Hepatocyte (in vitro differentiated cells): ENCODE data around the gene CNIH3. TPM values are rescaled to one million over a fixed set of nuclear protein-coding genes. Genes with fewer than 3 reads are reported as not detected.

Experiments
- DNase-seq: peaks from one replicate; pipeline ENCODE4 v3.0.0-alpha.2; 2016; ENCODE audit warnings: low spot score
- H2AFZ ChIP-seq: fragments of 200-600 bp; sonication (generic); 2 replicates; pipeline ENCODE4 v1.6.0; 2016; ENCODE audit warnings: antibody characterized with exemption, mild to moderate bottlenecking
- H3K27ac ChIP-seq: fragments of 200-600 bp; sonication (generic); 2 replicates; pipeline ENCODE4 v1.5.1; 2016; ENCODE audit warnings: mild to moderate bottlenecking
- H3K27me3 ChIP-seq: fragments of 200-600 bp; sonication (generic); 2 replicates; pipeline ENCODE4 v1.6.1; 2016
- H3K36me3 ChIP-seq: fragments of 200-600 bp; sonication (generic); replicated peaks from 2 replicates; pipeline ENCODE4 v1.5.1; 2016; ENCODE audit warnings: low read depth; ENCODE audit not compliant: insufficient read depth
- H3K4me1 ChIP-seq: fragments of 200-600 bp; sonication (generic); 2 replicates; pipeline ENCODE4 v1.5.1; 2016; ENCODE audit warnings: mild to moderate bottlenecking, moderate library complexity; ENCODE audit not compliant: insufficient read depth
- H3K4me2 ChIP-seq: fragments of 200-600 bp; sonication (generic); 2 replicates; pipeline ENCODE4 v1.6.0; 2016
- H3K4me3 ChIP-seq: fragments of 200-600 bp; sonication (generic); 2 replicates; pipeline ENCODE4 v1.5.1; 2016; ENCODE audit warnings: mild to moderate bottlenecking
- H3K79me2 ChIP-seq: fragments of 200-600 bp; sonication (generic); 2 replicates; pipeline ENCODE4 v1.6.0; 2017; ENCODE audit warnings: mild to moderate bottlenecking
- H3K9me2 ChIP-seq: fragments of 200-600 bp; sonication (generic); replicated peaks from 2 replicates; pipeline ENCODE4 v1.6.0; 2017; ENCODE audit warnings: mild to moderate bottlenecking; ENCODE audit not compliant: insufficient read depth
- H3K9me3 ChIP-seq: fragments of 200-600 bp; sonication (generic); 2 replicates; pipeline ENCODE4 v1.5.1; 2016; ENCODE audit warnings: low read depth, mild to moderate bottlenecking
- H4K20me1 ChIP-seq: fragments of 200-600 bp; sonication (generic); 2 replicates; pipeline ENCODE4 v1.6.0; 2016; ENCODE audit warnings: mild to moderate bottlenecking; ENCODE audit not compliant: insufficient read depth, poor library complexity, severe bottlenecking
- CTCF ChIP-seq: fragments of 200-600 bp; sonication (generic); IDR thresholded peaks from 2 replicates; pipeline ENCODE4 v1.5.1; 2016; ENCODE audit warnings: antibody characterized with exemption, mild to moderate bottlenecking; ENCODE audit not compliant: poor library complexity
- EZH2 ChIP-seq: fragments of 200-600 bp; sonication (generic); IDR thresholded peaks from 2 replicates; pipeline ENCODE4 v1.6.1; 2016; ENCODE audit warnings: antibody characterized with exemption, mild to moderate bottlenecking, borderline replicate concordance
- EZH2phosphoT487 ChIP-seq: fragments of 200-600 bp; sonication (generic); IDR thresholded peaks from one replicate; pipeline ENCODE4 v1.6.1; 2018; ENCODE audit warnings: antibody characterized with exemption, mild to moderate bottlenecking, low read depth, moderate library complexity; ENCODE audit not compliant: unreplicated experiment, severe bottlenecking
- WGBS: methylation state at CpG from one replicate; pipeline ENCODE4 v1.1.6; 2016; ENCODE audit warnings: low lambda C conversion rate; ENCODE audit errors: missing lambda C conversion rate; 5-methylcytosine and 5-hydroxymethylcytosine counted together
- polyA plus RNA-seq: library from polyadenylated mRNA; unstranded; fragments of >200 nt; fragmentation: Nextera tagmentation; extraction: Ambion mirVana; gene quantifications from 2 replicates; pipeline ENCODE4 v1.2.1, GENCODE V29; 2016
- total RNA-seq: library from RNA; depleted of rRNA; stranded (reverse); fragments of >200 nt; gene quantifications from 2 replicates; pipeline ENCODE4 v1.2.3, GENCODE V29; 2014

Gene CNIH3
- total and polyA plus RNA-seq, 2 experiments from 2014 or later = 2.8 to 3.5 TPM

DNA sequence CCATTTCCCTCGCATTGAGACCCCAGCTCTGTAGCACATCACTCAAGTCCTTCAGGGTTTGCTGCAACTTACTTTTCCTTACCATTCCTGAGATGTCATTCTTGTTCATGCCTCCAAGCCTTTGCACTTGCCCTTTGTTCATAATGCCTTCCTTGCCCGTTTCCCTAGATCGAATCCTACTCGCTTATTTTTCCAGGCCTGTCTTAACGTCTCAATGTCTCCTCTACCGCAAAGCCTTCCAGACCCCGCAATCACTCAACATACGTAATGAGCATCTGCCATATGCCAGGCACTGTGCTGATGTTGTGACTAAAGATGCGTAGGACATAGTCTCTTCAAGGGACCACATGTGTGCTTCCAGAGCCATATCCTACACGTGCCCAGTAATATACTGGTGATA lies 31.1 kb upstream of the CNIH3 start:
- Histone ChIP-seq H4K20me1 (no peaks in the 10 kb centered on the region), H3K4me1 (no peaks in the 10 kb centered on the region), H3K4me2 (no peak overlapping the region), H3K9me2 (no peaks in the 10 kb centered on the region), H3K79me2 (no peaks in the 10 kb centered on the region), H3K27ac (no peak overlapping the region), H2AFZ (no peak overlapping the region), H3K27me3 (no peaks in the 10 kb centered on the region), H3K36me3 (no peaks in the 10 kb centered on the region), H3K4me3 (no peak overlapping the region), H3K9me3 (no peaks in the 10 kb centered on the region)
- WGBS = 96% methylated on average over 10 of the region's 10 CpGs
- TF ChIP-seq EZH2 (no peak), CTCF (no peak), EZH2phosphoT487 (no peak)
- DNase-seq = no peak

GRCh38 chr1:224587051-224587450 lies 29.1 kb upstream of the CNIH3 start:
- TF ChIP-seq EZH2phosphoT487 (no peak), CTCF (no peak), EZH2 (no peak)
- Histone ChIP-seq H3K27me3 (no peaks in the 10 kb centered on the region), H3K4me1 (no peaks in the 10 kb centered on the region), H3K4me2 (no peak overlapping the region), H3K9me3 (no peaks in the 10 kb centered on the region), H3K36me3 (no peaks in the 10 kb centered on the region), H2AFZ (no peak overlapping the region), H3K27ac (no peak overlapping the region), H4K20me1 (no peaks in the 10 kb centered on the region), H3K4me3 (no peak overlapping the region), H3K79me2 (no peaks in the 10 kb centered on the region), H3K9me2 (no peaks in the 10 kb centered on the region)
- DNase-seq = no peak
- 92% methylated on average over 3 of the region's 3 CpGs for WGBS

GRCh38 chr1:224588515-224588914 lies 27.6 kb upstream of the CNIH3 start:
- Histone ChIP-seq H3K9me3 (no peaks in the 10 kb centered on the region), H3K4me1 (no peaks in the 10 kb centered on the region), H3K27me3 (no peaks in the 10 kb centered on the region), H3K9me2 (no peaks in the 10 kb centered on the region), H3K79me2 (no peaks in the 10 kb centered on the region), H3K4me2 (no peak overlapping the region), H2AFZ (no peak overlapping the region), H3K4me3 (no peak overlapping the region), H3K27ac (no peak overlapping the region), H4K20me1 (no peaks in the 10 kb centered on the region), H3K36me3 (no peaks in the 10 kb centered on the region)
- DNase-seq = no peak
- no peak for TF ChIP-seq EZH2phosphoT487
- 100% methylated on average over 1 of the region's 1 CpG for WGBS

- no peak overlapping the region for H3K4me3 ChIP-seq
- H2AFZ ChIP-seq = no peak overlapping the region
- WGBS = 81% methylated on average over 6 of the region's 6 CpGs
- TF ChIP-seq EZH2 (no peak), EZH2phosphoT487 (no peak), CTCF (no peak)
- no peak overlapping the region for H3K27ac ChIP-seq
- no peaks in the 10 kb centered on the region for H4K20me1 ChIP-seq
- H3K36me3 ChIP-seq = no peaks in the 10 kb centered on the region
- no peaks in the 10 kb centered on the region for H3K9me2 ChIP-seq
- no peaks in the 10 kb centered on the region for H3K4me1 ChIP-seq
- no peaks in the 10 kb centered on the region for H3K79me2 ChIP-seq
- H3K4me2 ChIP-seq = no peak overlapping the region
- no peak for DNase-seq
- no peaks in the 10 kb centered on the region for H3K9me3 ChIP-seq
- no peaks in the 10 kb centered on the region for H3K27me3 ChIP-seq
These were observed 27.1 kb upstream of the CNIH3 start for GRCh38 chr1:224589006-224589405.
